ENCODE results near the gene NF1. TPM values are rescaled to one million over a fixed set of nuclear protein-coding genes. Genes with fewer than 3 reads are reported as not detected.
A peak's percentile ranks its signal among the peaks of the same experiment; 100 is the strongest.
"Not testable (repeated sequence)": the region's sequence is repeated elsewhere in the genome, so short reads cannot be mapped to it uniquely, and the experiment has no call there.

The NF1 gene
- total RNA-seq, 1 donor from 2014 or later, result 82.5 TPM

DNA sequence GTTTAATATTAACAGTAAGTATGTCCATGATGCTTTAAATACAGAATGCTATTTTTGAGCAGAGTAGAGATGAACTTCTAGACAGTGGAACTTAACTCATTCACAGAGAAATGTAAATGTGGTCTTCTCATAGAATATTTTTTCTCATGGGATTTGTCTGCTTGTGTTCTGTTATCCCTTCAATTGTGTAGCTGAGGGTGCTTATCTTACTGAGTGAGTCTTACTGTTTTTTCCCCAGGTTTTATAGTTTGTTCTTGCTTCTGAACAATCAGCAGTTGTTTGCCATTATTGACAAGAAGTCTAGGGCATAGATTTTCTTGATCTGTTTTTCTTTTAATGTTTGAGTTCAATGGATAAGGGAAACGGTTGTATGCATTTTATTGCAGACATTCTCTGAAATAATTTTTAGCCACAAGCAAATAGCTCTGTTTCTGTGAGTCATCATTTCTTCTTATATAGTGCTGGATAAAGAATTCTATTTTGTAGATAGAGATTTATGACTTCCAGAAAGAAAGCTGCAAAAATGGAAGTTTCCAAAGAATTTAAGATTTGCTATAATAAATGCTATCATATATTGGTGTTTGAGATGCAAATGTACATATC lies 60.5 kb downstream of the NF1 start:
- Mint-ChIP-seq H3K4me1 (ENCODE audit: low read depth) (peaks cover 29% of the 10 kb centered on the region), H3K9me3 (ENCODE audit: low read depth) (peaks cover 9% of the 10 kb centered on the region), H3K27ac (peak overlapping the region; percentile 25), H3K27me3 (peaks cover 12% of the 10 kb centered on the region), H3K4me3 (ENCODE audit: low read depth) (peak overlapping the region; percentile 55), H3K36me3 (ENCODE audit: insufficient read depth) (peaks cover 27% of the 10 kb centered on the region)
- DNase-seq (ENCODE audit: low spot score, unreplicated experiment), result no peak
- TF ChIP-seq CTCF (IDR thresholded peaks at IDR 0.05; ENCODE audit: unreplicated experiment), result no peak

GRCh38 chr17:31156326-31156725 lies 61.5 kb downstream of the NF1 start:
- Mint-ChIP-seq H3K9me3 (ENCODE audit: low read depth) (peaks cover 9% of the 10 kb centered on the region), H3K36me3 (ENCODE audit: insufficient read depth) (peaks cover 27% of the 10 kb centered on the region), H3K4me3 (ENCODE audit: low read depth) (peak overlapping the region; percentile 55), H3K27me3 (peaks cover 14% of the 10 kb centered on the region), H3K4me1 (ENCODE audit: low read depth) (peaks cover 32% of the 10 kb centered on the region), H3K27ac (peak overlapping the region; percentile 25)
- TF ChIP-seq CTCF (IDR thresholded peaks at IDR 0.05; ENCODE audit: unreplicated experiment), result no peak
- DNase-seq (ENCODE audit: low spot score, unreplicated experiment), result no peak

DNA sequence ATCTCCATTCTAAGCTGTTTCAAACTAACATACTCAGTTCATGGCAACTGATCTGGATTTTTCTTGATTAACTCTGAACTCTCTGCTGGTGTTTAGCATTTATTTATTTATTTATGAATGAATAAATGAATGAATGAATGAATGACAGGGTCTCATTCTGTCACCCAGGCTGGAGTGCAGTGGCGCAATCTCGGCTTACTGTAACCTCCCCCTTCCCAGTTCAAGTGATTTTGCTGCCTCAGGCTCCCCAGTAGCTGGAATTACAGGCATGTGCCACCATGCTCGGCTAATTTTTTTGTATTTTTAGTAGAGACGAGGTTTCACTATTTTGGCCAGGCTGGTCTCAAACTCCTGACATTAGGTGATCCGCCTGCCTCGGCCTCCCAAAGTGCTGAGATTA lies 62.1 kb downstream of the NF1 start:
- peaks cover 36% of the 10 kb centered on the region for H3K4me1 Mint-ChIP-seq (ENCODE audit: low read depth)
- H3K9me3 Mint-ChIP-seq (ENCODE audit: low read depth); DNase-seq (ENCODE audit: low spot score, unreplicated experiment); H3K4me3 Mint-ChIP-seq (ENCODE audit: low read depth): not testable (repeated sequence)
- H3K27ac Mint-ChIP-seq, result peak overlapping the region; percentile 22
- H3K36me3 Mint-ChIP-seq (ENCODE audit: insufficient read depth), result peaks cover 27% of the 10 kb centered on the region
- peaks cover 14% of the 10 kb centered on the region for H3K27me3 Mint-ChIP-seq

- no peak for TF ChIP-seq CTCF (IDR thresholded peaks at IDR 0.05; ENCODE audit: unreplicated experiment)
- peaks cover 28% of the 10 kb centered on the region for H3K36me3 Mint-ChIP-seq (ENCODE audit: insufficient read depth)
- H3K27ac Mint-ChIP-seq, result no peak overlapping the region
- peaks cover 40% of the 10 kb centered on the region for H3K4me1 Mint-ChIP-seq (ENCODE audit: low read depth)
- no peak overlapping the region for H3K4me3 Mint-ChIP-seq (ENCODE audit: low read depth)
- peaks cover 18% of the 10 kb centered on the region for H3K27me3 Mint-ChIP-seq
- H3K9me3 Mint-ChIP-seq (ENCODE audit: low read depth), result no peaks in the 10 kb centered on the region
- no peak for DNase-seq (ENCODE audit: low spot score, unreplicated experiment)
Observed at GRCh38 chr17:31158746-31159377, 64.1 kb downstream of the NF1 start.

DNA sequence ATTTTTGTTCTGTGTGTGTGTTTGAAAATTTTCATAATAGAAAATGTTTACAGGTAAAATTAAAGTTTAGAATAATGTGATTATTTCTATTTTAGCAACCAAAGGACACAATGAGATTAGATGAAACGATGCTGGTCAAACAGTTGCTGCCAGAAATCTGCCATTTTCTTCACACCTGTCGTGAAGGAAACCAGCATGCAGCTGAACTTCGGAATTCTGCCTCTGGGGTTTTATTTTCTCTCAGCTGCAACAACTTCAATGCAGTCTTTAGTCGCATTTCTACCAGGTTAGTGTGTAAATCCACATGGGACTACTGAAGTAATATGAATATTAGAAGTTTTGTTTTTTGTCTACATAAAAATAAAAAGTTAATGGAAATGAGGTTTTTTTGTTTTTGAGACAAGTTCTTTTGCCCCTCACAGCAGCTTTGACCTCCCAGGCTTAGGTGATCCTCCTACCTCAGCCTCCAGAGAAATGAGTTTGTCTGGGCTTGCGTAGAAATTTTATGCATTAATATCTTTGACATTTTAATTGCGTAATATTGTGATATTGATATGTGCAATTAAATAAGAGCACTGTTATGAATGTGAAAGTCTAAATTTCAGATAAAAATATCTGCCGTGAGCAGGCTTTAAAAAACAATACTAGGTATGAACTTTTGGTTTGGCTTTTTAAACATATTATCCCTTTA lies 68.5 kb downstream of the NF1 start:
- no peak overlapping the region for H3K27ac Mint-ChIP-seq
- peaks cover 14% of the 10 kb centered on the region for H3K27me3 Mint-ChIP-seq
- H3K36me3 Mint-ChIP-seq (ENCODE audit: insufficient read depth), result peaks cover 23% of the 10 kb centered on the region
- peaks cover 26% of the 10 kb centered on the region for H3K4me1 Mint-ChIP-seq (ENCODE audit: low read depth)
- TF ChIP-seq CTCF (IDR thresholded peaks at IDR 0.05; ENCODE audit: unreplicated experiment), result no peak
- no peak for DNase-seq (ENCODE audit: low spot score, unreplicated experiment)
- no peaks in the 10 kb centered on the region for H3K9me3 Mint-ChIP-seq (ENCODE audit: low read depth)
- no peak overlapping the region for H3K4me3 Mint-ChIP-seq (ENCODE audit: low read depth)

All from progenitor cell of endocrine pancreas (in vitro differentiated cells).